ENCODE results near the gene SLC2A4.

The SLC2A4 gene

DNA sequence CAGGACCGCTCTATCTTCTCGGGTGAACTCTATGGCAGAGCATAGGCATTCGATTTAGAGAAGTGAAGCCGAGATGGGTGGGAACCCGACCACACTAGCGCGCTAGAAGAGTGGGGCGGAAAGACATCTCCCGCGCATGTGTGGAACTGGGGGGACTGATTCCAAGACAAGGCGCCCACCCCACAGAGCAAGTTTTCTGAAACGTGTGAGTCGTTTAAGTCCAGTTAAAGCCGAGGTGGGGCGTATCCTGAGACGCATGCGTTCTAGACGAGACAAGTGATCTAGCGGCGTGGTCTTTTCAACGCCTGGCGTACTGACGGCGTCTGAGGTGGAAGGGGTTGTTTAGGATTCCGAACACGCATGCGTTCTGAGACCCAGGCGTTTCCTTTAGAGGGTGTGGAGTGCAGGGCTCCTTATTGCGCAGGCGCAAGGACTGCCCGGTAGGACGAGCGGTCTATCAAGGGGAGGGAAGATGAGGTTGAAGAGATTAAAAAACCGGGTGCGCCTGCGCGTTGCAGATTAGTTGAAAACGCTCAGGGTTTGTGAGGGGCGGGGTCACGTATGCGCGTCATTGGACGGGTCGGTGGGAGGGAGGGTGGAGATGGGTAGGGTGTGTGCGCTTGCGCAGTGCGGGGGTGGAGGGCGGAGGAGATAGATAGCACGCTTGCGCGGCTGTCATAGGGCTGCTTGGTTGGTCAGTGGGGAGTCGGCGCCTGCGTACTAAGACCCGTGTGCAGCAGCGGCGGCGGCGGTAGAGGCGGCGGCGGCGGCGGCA is 25.6 kb downstream of the SLC2A4 start, which contains the start of gene EIF5A:
Gene EIF5A (plus strand): TSS at position 718 of the 775 bp plus-strand sequence. CDS start 2,008 bp downstream, outside the sequence.
- Histone ChIP-seq H3K4me3 (ENCODE audit: low read length) (peak within 1 kb of the TSS; percentile 77), H3K4me1 (ENCODE audit: control insufficient read depth, insufficient read depth, low read length) (peaks cover 11% of the 10 kb centered on the region), H3K9ac (ENCODE audit: low read length) (peak within 1 kb of the TSS; percentile 71), H3K36me3 (ENCODE audit: control insufficient read depth, insufficient read depth, low read length) (peaks cover 18% of the 10 kb centered on the region), H3K27ac (ENCODE audit: low read depth, low read length) (peak within 1 kb of the TSS; percentile 97), H3K27me3 (ENCODE audit: control insufficient read depth, insufficient read depth, low read length) (no peaks in the 10 kb centered on the region)

DNA sequence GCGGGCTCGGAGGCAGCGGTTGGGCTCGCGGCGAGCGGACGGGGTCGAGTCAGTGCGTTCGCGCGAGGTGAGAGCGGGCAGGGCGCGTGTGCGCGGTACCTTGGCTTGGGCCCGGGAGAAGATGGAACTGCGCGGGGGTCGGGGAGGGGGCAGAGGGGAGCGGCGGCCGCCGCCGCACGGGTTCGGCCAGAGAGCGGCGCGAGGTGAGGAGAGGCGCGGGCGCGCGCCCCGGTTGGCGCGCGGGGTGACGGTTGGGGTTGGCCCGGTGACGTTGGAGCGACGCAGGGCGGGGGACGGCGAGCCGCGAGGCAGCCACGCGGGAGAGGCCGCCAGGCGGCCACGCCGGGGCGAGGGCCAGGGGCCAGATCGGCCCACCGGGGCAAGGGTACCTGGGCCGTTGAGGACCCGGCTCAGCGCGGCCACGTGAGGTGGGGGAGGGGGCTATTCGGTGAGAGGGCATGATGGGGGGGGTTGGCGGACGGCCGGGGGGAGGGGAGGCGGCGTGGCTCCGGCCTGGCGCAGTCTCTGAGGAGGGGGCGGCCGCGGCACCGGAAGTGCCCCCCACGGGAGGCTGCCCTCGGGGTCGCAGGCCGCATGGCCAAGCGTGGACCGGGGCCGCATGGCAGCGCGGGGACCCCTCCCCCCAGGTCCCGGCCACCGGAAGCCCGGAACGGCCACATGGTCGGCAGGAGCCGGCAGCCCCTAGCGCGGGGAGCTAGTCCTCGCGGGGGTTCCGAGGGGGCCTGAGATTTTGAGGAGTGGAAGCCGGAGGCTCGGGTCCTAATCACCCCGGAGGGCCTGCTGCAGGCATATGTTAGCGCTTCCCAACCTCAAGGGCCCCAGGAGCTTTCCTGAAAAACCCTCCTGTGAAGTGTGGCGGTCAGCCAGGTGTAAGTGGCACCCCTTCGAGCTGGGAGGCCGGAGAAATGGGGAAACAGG is 26.4 kb downstream of the SLC2A4 start:
- H3K27ac ChIP-seq (ENCODE audit: low read depth, low read length) = peak overlapping the region; percentile 97
- H3K27me3 ChIP-seq (ENCODE audit: control insufficient read depth, insufficient read depth, low read length) = no peaks in the 10 kb centered on the region
- peak overlapping the region; percentile 77 for H3K4me3 ChIP-seq (ENCODE audit: low read length)
- H3K36me3 ChIP-seq (ENCODE audit: control insufficient read depth, insufficient read depth, low read length) = peaks cover 26% of the 10 kb centered on the region
- H3K9ac ChIP-seq (ENCODE audit: low read length) = peak overlapping the region; percentile 71
- peaks cover 11% of the 10 kb centered on the region for H3K4me1 ChIP-seq (ENCODE audit: control insufficient read depth, insufficient read depth, low read length)

DNA sequence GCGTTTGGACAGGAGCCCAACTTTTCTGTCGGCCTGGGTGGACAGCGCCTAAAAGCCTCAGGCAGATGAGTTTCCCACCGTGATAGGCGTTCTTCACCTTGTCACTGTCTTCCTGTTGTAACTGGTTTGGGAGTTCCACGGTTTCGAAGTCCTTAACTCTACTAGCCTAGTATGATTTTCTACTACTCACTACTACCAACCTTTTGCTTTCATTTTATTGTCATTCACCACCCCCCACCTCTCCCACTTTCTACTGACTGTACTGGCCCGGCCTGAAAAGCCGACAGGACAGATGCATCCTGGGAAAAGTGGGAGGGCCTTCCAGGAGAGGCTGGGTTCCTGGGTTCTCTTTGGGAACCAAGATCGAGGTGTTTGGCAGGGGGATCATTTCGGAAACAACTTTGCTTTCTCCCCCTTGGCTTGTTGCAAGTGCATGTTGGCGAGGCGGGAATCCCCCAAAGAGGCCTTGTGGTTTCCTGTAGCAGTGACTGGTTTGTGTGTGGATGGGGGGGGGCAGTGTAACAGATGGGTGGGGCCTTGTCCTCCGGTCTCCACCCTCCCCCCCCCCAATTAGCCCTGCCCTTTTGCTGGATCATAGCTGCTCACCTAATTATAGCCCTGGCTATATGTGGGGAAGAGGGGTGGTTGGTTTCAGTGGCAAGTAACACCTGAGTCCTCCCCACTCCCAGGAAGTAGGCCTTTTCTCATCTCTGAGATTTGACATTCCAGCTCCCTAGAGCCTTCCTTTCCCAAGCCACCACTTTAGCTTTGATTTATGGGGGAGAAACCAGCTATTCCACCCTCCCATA is 27.3 kb downstream of the SLC2A4 start:
- H3K4me3 ChIP-seq (ENCODE audit: low read length) = peak overlapping the region; percentile 77
- peak overlapping the region; percentile 34 for H3K9ac ChIP-seq (ENCODE audit: low read length)
- H3K27ac ChIP-seq (ENCODE audit: low read depth, low read length) = peak overlapping the region; percentile 97
- H3K27me3 ChIP-seq (ENCODE audit: control insufficient read depth, insufficient read depth, low read length) = no peaks in the 10 kb centered on the region
- peaks cover 32% of the 10 kb centered on the region for H3K36me3 ChIP-seq (ENCODE audit: control insufficient read depth, insufficient read depth, low read length)
- peaks cover 11% of the 10 kb centered on the region for H3K4me1 ChIP-seq (ENCODE audit: control insufficient read depth, insufficient read depth, low read length)

DNA sequence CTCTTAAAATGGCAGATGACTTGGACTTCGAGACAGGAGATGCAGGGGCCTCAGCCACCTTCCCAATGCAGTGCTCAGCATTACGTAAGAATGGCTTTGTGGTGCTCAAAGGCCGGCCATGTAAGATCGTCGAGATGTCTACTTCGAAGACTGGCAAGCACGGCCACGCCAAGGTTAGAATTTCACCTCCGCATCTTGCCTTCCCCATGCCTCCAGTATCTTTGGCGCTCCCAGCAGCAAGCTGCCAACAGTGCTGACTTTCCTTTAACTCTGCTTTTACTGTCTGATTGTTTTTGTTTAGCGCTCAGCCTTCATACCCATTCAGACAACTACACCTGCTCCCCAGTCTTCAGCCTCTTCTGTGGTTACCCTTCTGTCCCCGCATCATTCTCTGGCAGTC is 28.1 kb downstream of the SLC2A4 start:
- Histone ChIP-seq H3K4me3 (ENCODE audit: low read length) (no peak overlapping the region), H3K36me3 (ENCODE audit: control insufficient read depth, insufficient read depth, low read length) (peaks cover 32% of the 10 kb centered on the region), H3K27me3 (ENCODE audit: control insufficient read depth, insufficient read depth, low read length) (no peaks in the 10 kb centered on the region), H3K27ac (ENCODE audit: low read depth, low read length) (no peak overlapping the region), H3K9ac (ENCODE audit: low read length) (no peak overlapping the region), H3K4me1 (ENCODE audit: control insufficient read depth, insufficient read depth, low read length) (peaks cover 19% of the 10 kb centered on the region)

DNA sequence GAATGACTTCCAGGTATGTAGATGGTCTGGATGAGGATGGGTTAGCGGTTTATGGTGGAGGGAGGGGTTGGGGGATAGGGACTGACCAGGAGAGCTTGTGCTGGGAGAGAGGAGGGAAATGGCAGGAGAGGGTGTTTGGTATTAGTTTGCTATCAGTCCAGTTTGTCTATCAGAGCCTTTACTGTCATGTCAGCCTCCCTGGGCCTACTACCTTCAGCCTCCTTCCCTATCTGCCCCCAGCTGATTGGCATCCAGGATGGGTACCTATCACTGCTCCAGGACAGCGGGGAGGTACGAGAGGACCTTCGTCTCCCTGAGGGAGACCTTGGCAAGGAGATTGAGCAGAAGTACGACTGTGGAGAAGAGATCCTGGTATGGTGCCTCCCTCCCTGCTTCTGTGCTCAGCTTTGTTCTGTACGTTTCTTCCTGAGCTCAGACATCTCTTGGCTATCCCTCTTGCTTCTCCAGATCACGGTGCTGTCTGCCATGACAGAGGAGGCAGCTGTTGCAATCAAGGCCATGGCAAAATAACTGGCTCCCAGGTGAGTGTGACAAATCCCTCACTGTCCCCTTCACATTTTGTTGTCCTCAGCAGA is 29.7 kb downstream of the SLC2A4 start:
- Histone ChIP-seq H3K9ac (ENCODE audit: low read length) (no peak overlapping the region), H3K36me3 (ENCODE audit: control insufficient read depth, insufficient read depth, low read length) (peaks cover 32% of the 10 kb centered on the region), H3K27me3 (ENCODE audit: control insufficient read depth, insufficient read depth, low read length) (no peaks in the 10 kb centered on the region), H3K4me1 (ENCODE audit: control insufficient read depth, insufficient read depth, low read length) (peaks cover 24% of the 10 kb centered on the region), H3K27ac (ENCODE audit: low read depth, low read length) (no peak overlapping the region), H3K4me3 (ENCODE audit: low read length) (no peak overlapping the region)

DNA sequence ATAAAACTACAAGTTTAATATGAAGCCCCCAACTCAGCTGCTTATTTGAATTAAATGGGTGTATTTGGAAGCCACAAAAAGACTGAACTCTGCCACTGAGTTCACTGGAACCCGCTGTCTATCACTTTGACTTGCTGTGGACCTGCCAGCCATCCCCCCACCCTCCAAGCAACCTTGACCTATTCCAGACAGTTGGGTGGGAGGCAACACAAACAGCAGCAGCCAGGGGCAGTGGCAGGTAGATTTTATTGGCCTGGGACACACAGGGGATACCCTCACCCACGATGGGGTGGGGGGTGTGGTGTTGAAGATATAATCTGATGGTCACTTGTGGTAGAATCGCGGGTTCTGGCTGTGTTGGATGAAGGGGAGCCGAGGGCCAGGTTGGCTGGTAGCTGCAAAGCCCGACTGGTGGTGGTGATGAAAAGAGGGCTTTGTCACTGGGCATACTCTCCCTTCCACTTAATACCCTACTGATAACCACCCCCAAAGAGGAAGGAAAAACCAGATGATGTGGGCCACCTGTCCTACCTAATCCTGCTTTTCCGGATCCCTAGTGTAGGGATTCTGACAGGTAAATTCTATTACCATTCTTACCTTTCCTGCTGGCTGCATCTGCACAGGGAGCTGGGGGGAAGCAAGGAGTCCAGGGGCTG is 31.0 kb downstream of the SLC2A4 start:
- no peaks in the 10 kb centered on the region for H3K27me3 ChIP-seq (ENCODE audit: control insufficient read depth, insufficient read depth, low read length)
- peaks cover 24% of the 10 kb centered on the region for H3K4me1 ChIP-seq (ENCODE audit: control insufficient read depth, insufficient read depth, low read length)
- no peak overlapping the region for H3K27ac ChIP-seq (ENCODE audit: low read depth, low read length)
- H3K4me3 ChIP-seq (ENCODE audit: low read length) = no peak overlapping the region
- H3K9ac ChIP-seq (ENCODE audit: low read length) = no peak overlapping the region
- peaks cover 36% of the 10 kb centered on the region for H3K36me3 ChIP-seq (ENCODE audit: control insufficient read depth, insufficient read depth, low read length)

DNA sequence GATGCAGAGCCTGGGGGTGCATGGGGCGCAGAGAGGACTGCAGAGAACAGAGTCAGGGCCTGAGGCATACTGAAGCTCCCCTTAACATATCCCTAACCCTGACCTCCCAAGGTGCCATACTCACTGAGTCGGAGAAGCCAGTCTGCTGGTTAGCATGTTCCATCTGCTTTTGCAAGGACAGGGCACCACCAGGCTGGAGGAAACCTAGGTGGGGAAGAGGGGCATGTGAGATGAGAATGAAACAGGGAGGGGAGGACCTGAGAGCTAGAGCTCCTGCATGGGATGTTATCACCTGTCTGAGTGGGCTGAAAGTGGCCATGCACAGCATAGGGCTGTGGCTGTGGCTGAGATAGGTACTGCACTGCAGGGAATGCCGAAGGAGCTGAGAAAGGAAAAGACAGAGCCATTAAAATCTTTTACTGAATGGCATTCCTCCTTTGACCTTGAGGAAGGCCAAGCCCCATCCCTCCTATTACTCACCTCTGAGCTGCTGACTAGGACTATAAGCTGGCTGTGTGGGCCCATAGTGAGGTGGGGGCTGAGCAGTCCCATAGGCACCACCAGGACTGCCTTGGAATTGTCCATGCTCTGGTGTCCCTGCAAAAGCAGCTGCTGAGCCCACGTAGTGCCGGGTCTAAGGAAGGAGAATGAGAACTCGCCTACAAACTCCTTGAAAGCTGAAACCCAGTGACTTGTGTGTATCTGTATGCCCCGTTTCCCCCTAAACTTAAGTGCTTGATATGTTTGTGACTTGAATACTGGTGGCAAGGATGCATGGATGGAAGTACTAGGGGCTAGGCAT is 31.8 kb downstream of the SLC2A4 start:
- Histone ChIP-seq H3K9ac (ENCODE audit: low read length) (no peak overlapping the region), H3K27me3 (ENCODE audit: control insufficient read depth, insufficient read depth, low read length) (no peaks in the 10 kb centered on the region), H3K4me1 (ENCODE audit: control insufficient read depth, insufficient read depth, low read length) (peaks cover 24% of the 10 kb centered on the region), H3K27ac (ENCODE audit: low read depth, low read length) (no peak overlapping the region), H3K36me3 (ENCODE audit: control insufficient read depth, insufficient read depth, low read length) (peaks cover 38% of the 10 kb centered on the region), H3K4me3 (ENCODE audit: low read length) (no peak overlapping the region)

DNA sequence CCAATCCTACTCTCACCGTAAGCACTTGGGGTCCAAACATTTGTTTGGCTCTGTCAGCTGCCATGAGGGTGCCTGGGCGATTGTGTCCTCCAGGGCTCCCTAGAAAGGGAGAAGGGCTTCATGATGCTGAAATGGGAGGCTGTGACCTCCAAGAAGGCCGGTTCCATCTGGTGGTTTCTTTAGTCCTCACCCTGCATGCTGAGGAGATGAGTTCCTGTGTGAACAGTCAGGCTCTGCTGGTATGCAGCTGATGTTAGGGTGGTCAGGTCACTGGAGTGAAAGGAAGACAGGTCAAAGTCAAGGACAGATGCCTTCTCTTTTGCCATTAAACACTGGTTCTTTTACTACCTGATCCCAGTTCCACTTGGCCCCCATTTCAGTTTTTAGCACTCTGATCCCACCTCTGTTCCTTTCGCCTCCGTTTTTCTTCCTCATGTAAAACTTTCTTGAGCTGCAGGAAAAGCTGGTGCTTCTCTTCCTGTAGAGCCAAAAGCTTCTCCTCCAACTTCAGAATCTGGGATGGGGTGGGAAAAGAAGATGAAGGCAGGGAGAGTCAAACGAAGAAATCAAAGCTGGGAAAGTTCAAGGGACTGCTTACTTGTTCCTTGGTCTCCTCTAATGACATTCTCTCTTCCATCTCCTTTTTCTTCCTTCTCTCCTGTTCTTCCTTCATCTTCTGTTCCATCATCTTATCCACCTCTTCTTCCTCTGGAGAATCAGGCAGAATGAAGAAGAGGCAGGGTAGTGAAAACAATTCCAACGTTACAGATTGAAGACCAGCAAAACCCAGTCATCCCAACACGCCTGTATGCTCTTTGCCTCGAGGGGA is 32.6 kb downstream of the SLC2A4 start:
- H3K4me3 ChIP-seq (ENCODE audit: low read length) = peak overlapping the region; percentile 92
- no peaks in the 10 kb centered on the region for H3K27me3 ChIP-seq (ENCODE audit: control insufficient read depth, insufficient read depth, low read length)
- H3K9ac ChIP-seq (ENCODE audit: low read length) = peak overlapping the region; percentile 92
- peak overlapping the region; percentile 92 for H3K27ac ChIP-seq (ENCODE audit: low read depth, low read length)
- H3K4me1 ChIP-seq (ENCODE audit: control insufficient read depth, insufficient read depth, low read length) = peaks cover 19% of the 10 kb centered on the region
- peaks cover 43% of the 10 kb centered on the region for H3K36me3 ChIP-seq (ENCODE audit: control insufficient read depth, insufficient read depth, low read length)

DNA sequence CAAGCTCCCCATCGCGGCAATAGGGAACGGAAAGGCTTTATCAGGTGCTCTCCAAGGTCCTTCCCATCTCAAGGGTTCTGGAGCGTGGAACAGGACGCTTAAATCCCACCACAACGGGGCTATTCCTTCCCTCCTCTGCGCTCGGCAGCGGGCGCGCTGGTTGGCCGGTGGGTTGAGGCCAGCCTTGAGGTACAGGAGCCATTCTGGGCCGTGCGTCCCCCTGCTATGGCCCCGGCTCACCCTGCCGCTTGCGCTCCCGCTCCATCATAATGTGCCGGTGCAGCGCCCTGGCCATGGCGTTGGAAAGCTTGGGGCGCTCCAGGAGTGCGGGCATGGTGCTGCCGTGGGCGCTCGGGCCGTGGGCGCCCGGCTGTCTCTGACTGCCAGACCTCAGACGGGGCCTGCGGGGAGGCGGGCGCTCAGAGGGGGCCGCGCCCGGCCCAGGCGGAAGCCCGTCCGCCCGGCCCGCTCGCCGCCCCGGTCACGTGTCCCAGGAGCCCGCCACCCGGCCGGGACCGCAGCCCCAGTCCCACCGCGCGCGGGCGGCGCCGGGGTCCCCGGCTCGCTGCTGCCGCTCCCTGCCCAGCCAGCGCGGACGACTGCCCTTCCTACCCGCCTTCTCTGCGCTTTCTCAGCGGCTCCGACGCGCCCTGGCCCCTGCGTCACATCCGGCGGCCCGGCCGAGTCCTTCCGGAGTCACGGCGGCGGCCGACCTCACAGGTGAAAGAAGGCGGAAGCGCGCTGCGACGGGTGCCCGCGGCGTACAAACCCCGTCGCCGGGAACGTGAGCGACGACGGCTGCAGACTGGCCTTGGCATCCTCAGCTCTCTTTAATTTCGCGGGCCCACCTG is 33.4 kb downstream of the SLC2A4 start, which contains the start of gene GPS2:
Gene GPS2 (minus strand): TSS at position 642 of the 851 bp plus-strand sequence. CDS start 308 bp downstream, at position 334.
- H3K4me3 ChIP-seq (ENCODE audit: low read length) = peak within 1 kb of the TSS; percentile 92
- peak within 1 kb of the TSS; percentile 92 for H3K27ac ChIP-seq (ENCODE audit: low read depth, low read length)
- H3K9ac ChIP-seq (ENCODE audit: low read length) = peak within 1 kb of the TSS; percentile 92
- H3K36me3 ChIP-seq (ENCODE audit: control insufficient read depth, insufficient read depth, low read length) = peaks cover 42% of the 10 kb centered on the region
- H3K27me3 ChIP-seq (ENCODE audit: control insufficient read depth, insufficient read depth, low read length) = no peaks in the 10 kb centered on the region
- H3K4me1 ChIP-seq (ENCODE audit: control insufficient read depth, insufficient read depth, low read length) = peaks cover 13% of the 10 kb centered on the region

All from rectal smooth muscle tissue (tissue), 1 donor.